Keratinocyte (primary cell): ENCODE results near the gene MYO16. TPM values are rescaled to one million over a fixed set of nuclear protein-coding genes. Genes with fewer than 3 reads are reported as not detected.

Experiments
- DNase-seq: peaks from one replicate; pipeline ENCODE4 v3.0.0-alpha.2; 2011; ENCODE audit warnings: low read depth, missing footprints, low spot score
- FAIRE-seq: peaks from 2 replicates; lab custom pipeline; 2011; peaks lifted over from hg19 to GRCh38; lab: Jason Lieb, UNC
- H2AFZ ChIP-seq: 2 replicates; pipeline ENCODE4 v1.6.0; 2012; ENCODE audit warnings: low read length, control low read depth, inconsistent platforms; ENCODE audit not compliant: control insufficient read depth
- H3K27ac ChIP-seq: 2 replicates; pipeline ENCODE4 v1.5.1; 2011; ENCODE audit warnings: low read length; ENCODE audit not compliant: control insufficient read depth, insufficient read depth
- H3K27me3 ChIP-seq: 3 replicates; pipeline ENCODE4 v1.6.0; 2011; ENCODE audit warnings: low read length; ENCODE audit not compliant: control insufficient read depth, insufficient read depth; ENCODE audit errors: extremely low read depth
- H3K36me3 ChIP-seq, 2 experiments: 2 replicates in 1 of 2; 3 replicates in 1 of 2; pipeline ENCODE4 v1.5.1; 2011; ENCODE audit warnings: low read length in 2 of 2, mild to moderate bottlenecking in 1 of 2; ENCODE audit not compliant: control insufficient read depth in 2 of 2, insufficient read depth in 2 of 2; ENCODE audit errors: extremely low read depth in 1 of 2
- H3K4me1 ChIP-seq: 3 replicates; pipeline ENCODE4 v1.5.1; 2011; ENCODE audit warnings: low read length; ENCODE audit not compliant: control insufficient read depth, insufficient read depth; ENCODE audit errors: extremely low read depth
- H3K4me2 ChIP-seq: 3 replicates; pipeline ENCODE4 v1.6.0; 2011; ENCODE audit warnings: low read depth, low read length; ENCODE audit not compliant: control insufficient read depth, insufficient read depth; ENCODE audit errors: extremely low read depth
- H3K4me3 ChIP-seq, 3 experiments: fragments of 200-600 bp in 1 of 3; sonication (generic) in 1 of 3; 2 replicates in 2 of 3; 3 replicates in 1 of 3; pipeline ENCODE4 v1.5.1; 2011 to 2016; ENCODE audit warnings: low read length in 3 of 3, mild to moderate bottlenecking in 3 of 3, control low read depth in 2 of 3, inconsistent platforms in 1 of 3, low read depth in 1 of 3, mixed read lengths in 1 of 3, mixed run types in 1 of 3, moderate library complexity in 1 of 3; ENCODE audit not compliant: control insufficient read depth in 2 of 3, insufficient read depth in 2 of 3; ENCODE audit errors: extremely low read depth in 1 of 3
- H3K79me2 ChIP-seq: 2 replicates; pipeline ENCODE4 v1.6.0; 2012; ENCODE audit warnings: low read length; ENCODE audit not compliant: control insufficient read depth, insufficient read depth
- H3K9ac ChIP-seq: 3 replicates; pipeline ENCODE4 v1.6.0; 2011; ENCODE audit warnings: low read length; ENCODE audit not compliant: control insufficient read depth, insufficient read depth; ENCODE audit errors: extremely low read depth
- H3K9me1 ChIP-seq: 3 replicates; pipeline ENCODE4 v1.6.0; 2011; ENCODE audit warnings: low read length; ENCODE audit not compliant: control insufficient read depth, insufficient read depth; ENCODE audit errors: extremely low read depth
- H3K9me3 ChIP-seq: 2 replicates; pipeline ENCODE4 v1.5.1; 2012; ENCODE audit warnings: low read depth, low read length; ENCODE audit not compliant: control insufficient read depth
- H4K20me1 ChIP-seq: 3 replicates; pipeline ENCODE4 v1.6.0; 2011; ENCODE audit warnings: low read length; ENCODE audit not compliant: control insufficient read depth, insufficient read depth; ENCODE audit errors: extremely low read depth
- CTCF ChIP-seq, 3 experiments: IDR thresholded peaks in 1 of 3; conservative IDR thresholded peaks in 1 of 3; optimal IDR thresholded peaks in 1 of 3; 2 replicates in 2 of 3; 3 replicates in 1 of 3; pipeline versions ENCODE3 to v1.5.1; 2011; ENCODE audit warnings: low read length in 3 of 3, mild to moderate bottlenecking in 3 of 3, moderate library complexity in 2 of 3, control low read depth in 1 of 3, inconsistent platforms in 1 of 3; ENCODE audit not compliant: insufficient read depth in 2 of 3; ENCODE audit errors: extremely low read depth in 1 of 3
- EZH2 ChIP-seq: IDR thresholded peaks from one replicate; pipeline ENCODE4 v1.6.1; 2012; ENCODE audit warnings: inconsistent platforms, mild to moderate bottlenecking, low read length, moderate library complexity
- dilution Hi-C: fragments of 300-500 bp; cut with MboI; formaldehyde crosslinking; loops from one replicate; pipeline ENCODE4 v1.7.0; 2020; ENCODE audit warnings: low sequenced_read_pairs; ENCODE audit not compliant: extremely low pct_ligation_motif_present
- polyA plus RNA-seq, 5 experiments: library from polyadenylated mRNA; depleted of rRNA in 3 of 5; stranded (reverse) in 3 of 5; stranded (forward) in 1 of 5; unstranded in 1 of 5; fragments of >200 nt; gene quantifications; 1 replicate in 1 of 5; 2 replicates in 3 of 5; 3 replicates in 1 of 5; pipeline versions ENCODE4 v1.2.1 to v1.2.3, GENCODE V29; 2011 to 2012; ENCODE audit warnings: missing spikeins in 2 of 5, low read depth in 1 of 5, low replicate concordance in 1 of 5

MYO16 gene
- polyA plus RNA-seq, 1 donor (not counting 4 experiments of a cell fraction or from before 2014, with no cell fraction given) = 0.08 TPM

- no peak overlapping the region for H3K4me2 ChIP-seq
- H3K4me1 ChIP-seq = peaks cover 34% of the 10 kb centered on the region
- DNase-seq = no peak
- H2AFZ ChIP-seq = no peak overlapping the region
- H3K27ac ChIP-seq = no peak overlapping the region
- H3K4me3 ChIP-seq = no peak overlapping the region
- no peak for TF ChIP-seq EZH2
- no peak for TF ChIP-seq CTCF (optimal IDR thresholded peaks at IDR 0.05 in 1 of 3, IDR thresholded peaks at IDR 0.05 in 1 of 3, conservative IDR thresholded peaks at IDR 0.05 in 1 of 3; ENCODE audit: extremely low read depth in 1 of 3, insufficient read depth in 2 of 3, low read length in 3 of 3)
- no peak for FAIRE-seq
- no peaks in the 10 kb centered on the region for H3K9me3 ChIP-seq
- H3K27me3 ChIP-seq = no peaks in the 10 kb centered on the region
- H3K9me1 ChIP-seq = no peaks in the 10 kb centered on the region
- H3K36me3 ChIP-seq = no peaks in the 10 kb centered on the region
- H3K9ac ChIP-seq = no peak overlapping the region
- dilution Hi-C loops = no loop called here
- H3K79me2 ChIP-seq = no peaks in the 10 kb centered on the region
- H4K20me1 ChIP-seq = no peaks in the 10 kb centered on the region
These were observed 515.5 kb downstream of the MYO16 start for GRCh38 chr13:109144693-109145437.

- H3K4me3 ChIP-seq = no peak overlapping the region
- H3K4me1 ChIP-seq = peaks cover 34% of the 10 kb centered on the region
- no peaks in the 10 kb centered on the region for H3K79me2 ChIP-seq
- H3K36me3 ChIP-seq = no peaks in the 10 kb centered on the region
- TF ChIP-seq CTCF (optimal IDR thresholded peaks at IDR 0.05 in 1 of 3, IDR thresholded peaks at IDR 0.05 in 1 of 3, conservative IDR thresholded peaks at IDR 0.05 in 1 of 3; ENCODE audit: extremely low read depth in 1 of 3, insufficient read depth in 2 of 3, low read length in 3 of 3) (peak; percentile 77 to 83 (median 78)), EZH2 (no peak)
- H2AFZ ChIP-seq = no peak overlapping the region
- H3K4me2 ChIP-seq = no peak overlapping the region
- FAIRE-seq (peak; percentile 93), DNase-seq (no peak)
- peak overlapping the region; percentile 85 for H3K27ac ChIP-seq
- H3K9me1 ChIP-seq = no peaks in the 10 kb centered on the region
- no peaks in the 10 kb centered on the region for H4K20me1 ChIP-seq
- no peaks in the 10 kb centered on the region for H3K27me3 ChIP-seq
- dilution Hi-C loops = no loop called here
- no peaks in the 10 kb centered on the region for H3K9me3 ChIP-seq
- no peak overlapping the region for H3K9ac ChIP-seq
These were observed 516.2 kb downstream of the MYO16 start for GRCh38 chr13:109145631-109146030.
